Common myeloid progenitor, CD34-positive (primary cell): Measurements from ENCODE around the gene NCF4.
A peak's percentile ranks its signal among the peaks of the same experiment; 100 is the strongest.

Experiments used
- CTCF ChIA-PET: fragments of 350-600 bp; sonication (Branson Sonifier 250); formaldehyde crosslinking; loops from one replicate; lab custom pipeline; 2021; ENCODE audit warnings: antibody characterized with exemption; lab: Charles Lee
- POLR2A ChIA-PET: fragments of 350-600 bp; sonication (Branson Sonifier 250); formaldehyde crosslinking; loops from one replicate; lab custom pipeline; 2021; ENCODE audit warnings: antibody characterized with exemption; lab: Charles Lee
- DNase-seq, 3 donors: peaks; one replicate each; pipeline versions ENCODE4 v3.0.0 to v3.0.0-alpha.2; 2013
- H3K27ac ChIP-seq, 2 experiments: 1 replicate in 1 of 2; 2 replicates in 1 of 2; pipeline ENCODE4 v1.7.0; 2013; ENCODE audit warnings: inconsistent platforms in 2 of 2, low read length in 2 of 2, mild to moderate bottlenecking in 2 of 2, low read depth in 1 of 2, moderate library complexity in 1 of 2; ENCODE audit not compliant: severe bottlenecking in 2 of 2, insufficient read depth in 1 of 2, poor library complexity in 1 of 2
- H3K27me3 ChIP-seq, 5 experiments: replicated peaks in 2 of 5; 1 replicate in 3 of 5; 2 replicates in 2 of 5; pipeline versions ENCODE4 v1.6.1 to v1.7.0; 2013; ENCODE audit warnings: low read length in 4 of 5, mild to moderate bottlenecking in 2 of 5, moderate library complexity in 2 of 5, inconsistent platforms in 1 of 5; ENCODE audit not compliant: insufficient read depth in 5 of 5, control insufficient read depth in 4 of 5
- H3K36me3 ChIP-seq, 4 experiments: 1 replicate in 2 of 4; 2 replicates in 2 of 4; pipeline versions ENCODE4 v1.6.1 to v1.7.0; 2013; ENCODE audit warnings: low read length in 3 of 4, control low read depth in 1 of 4, mild to moderate bottlenecking in 1 of 4; ENCODE audit not compliant: control insufficient read depth in 4 of 4, insufficient read depth in 4 of 4
- H3K4me1 ChIP-seq, 4 experiments: 1 replicate in 3 of 4; 2 replicates in 1 of 4; pipeline versions ENCODE4 v1.6.1 to v1.7.1; 2013; ENCODE audit warnings: low read length in 3 of 4, mild to moderate bottlenecking in 3 of 4, control low read depth in 1 of 4, inconsistent platforms in 1 of 4, moderate library complexity in 1 of 4; ENCODE audit not compliant: control insufficient read depth in 4 of 4, insufficient read depth in 4 of 4; ENCODE audit errors: control extremely low read depth in 1 of 4
- H3K4me3 ChIP-seq, 7 experiments: 1 replicate in 4 of 7; 2 replicates in 3 of 7; pipeline versions ENCODE4 v1.5.1 to v1.7.0; 2013; ENCODE audit warnings: mild to moderate bottlenecking in 7 of 7, low read length in 6 of 7, moderate library complexity in 6 of 7, inconsistent platforms in 2 of 7, low read depth in 2 of 7, control low read depth in 1 of 7; ENCODE audit not compliant: insufficient read depth in 4 of 7, control insufficient read depth in 1 of 7; ENCODE audit errors: extremely low read depth in 1 of 7
- H3K9me3 ChIP-seq, 5 experiments: 1 replicate in 4 of 5; 2 replicates in 1 of 5; pipeline versions ENCODE4 v1.6.1 to v1.7.1; 2013; ENCODE audit warnings: low read length in 4 of 5, mild to moderate bottlenecking in 2 of 5, inconsistent platforms in 1 of 5, low read depth in 1 of 5, moderate library complexity in 1 of 5; ENCODE audit not compliant: control insufficient read depth in 4 of 5, insufficient read depth in 2 of 5; ENCODE audit errors: control extremely low read depth in 1 of 5
- WGBS: methylation state at CpG from one replicate; pipeline ENCODE4 v1.1.5; 2013; ENCODE audit not compliant: insufficient coverage; 5-methylcytosine and 5-hydroxymethylcytosine counted together

The NCF4 gene

GRCh38 chr22:36875741-36876140, 14.9 kb downstream of the NCF4 start:
- Histone ChIP-seq H3K4me3 (no peak overlapping the region), H3K36me3 (peaks cover 2 to 84% (median 36%) of the 10 kb centered on the region in 4 experiments), H3K27me3 (no peaks in the 10 kb centered on the region), H3K4me1 (peaks cover 0 to 17% (median 17%) of the 10 kb centered on the region in 4 experiments), H3K9me3 (peaks cover 0 to 8% (median 2%) of the 10 kb centered on the region in 5 experiments), H3K27ac (no peak overlapping the region)
- ChIA-PET POLR2A (no interaction called here), CTCF (interaction anchor here (1.4 kb wide), 1 partner anchor 22 kb away, joined by 3 read pairs; no protein-coding TSS in a partner anchor)
- no peak for DNase-seq
- 94% methylated on average over 3 of the region's 6 CpGs for whole genome bisulfite sequencing

- H3K4me1 ChIP-seq, result peaks cover 0 to 2% (median 1%) of the 10 kb centered on the region in 4 experiments
- peaks cover 2 to 25% (median 8%) of the 10 kb centered on the region in 5 experiments for H3K9me3 ChIP-seq
- H3K27me3 ChIP-seq, result no peaks in the 10 kb centered on the region
- no peak for DNase-seq
- no peak overlapping the region for H3K4me3 ChIP-seq
- 83% methylated on average over 5 of the region's 7 CpGs for WGBS
- POLR2A ChIA-PET, result no interaction called here
- H3K36me3 ChIP-seq, result peaks cover 0 to 44% (median 22%) of the 10 kb centered on the region in 4 experiments
- CTCF ChIA-PET, result interaction anchor here (1.2 to 2.1 kb wide), 2 partner anchors 27 to 75 kb away, joined by 3 to 5 read pairs; no protein-coding TSS in a partner anchor
- H3K27ac ChIP-seq, result no peak overlapping the region
Measured at GRCh38 chr22:36879775-36880174, 19.0 kb downstream of the NCF4 start.

DNA sequence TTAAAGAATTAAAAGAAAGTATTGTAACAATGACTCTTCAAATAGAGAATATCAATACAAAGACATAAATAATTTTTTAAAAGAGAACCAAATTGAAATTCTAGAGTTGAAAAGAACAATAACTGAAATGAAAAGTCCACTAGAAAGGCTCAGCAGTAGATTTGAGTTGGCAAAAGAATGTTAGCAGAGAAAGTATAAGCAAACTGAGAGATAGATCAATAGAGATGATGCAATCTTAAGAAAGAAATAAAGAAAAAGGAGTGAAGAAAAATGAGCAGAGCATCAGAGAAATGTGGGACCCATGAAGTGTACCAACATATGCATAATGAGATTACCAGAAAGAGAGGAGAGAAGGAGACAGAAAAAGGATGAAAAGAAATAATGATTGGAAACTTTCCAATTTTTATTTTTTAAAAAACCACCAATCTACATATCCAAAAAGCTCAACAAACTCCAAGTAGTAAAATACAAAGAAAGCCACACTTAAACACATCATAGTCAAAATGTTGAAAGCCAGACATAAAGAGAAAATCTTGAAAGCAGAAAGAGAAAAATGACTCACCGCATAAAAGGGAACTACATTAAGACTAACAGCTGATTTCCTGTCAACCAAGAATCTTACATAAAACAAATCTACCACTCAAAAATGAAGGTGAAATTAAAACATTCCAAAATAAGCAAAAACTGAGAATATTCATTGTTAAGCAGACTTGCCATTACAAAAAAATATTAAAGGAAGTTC, 20.9 kb downstream of the NCF4 start:
- H3K9me3 ChIP-seq, result peaks cover 2 to 25% (median 8%) of the 10 kb centered on the region in 5 experiments
- no peak overlapping the region for H3K27ac ChIP-seq
- ChIA-PET CTCF (interaction anchor here (2.0 kb wide), 1 partner anchor 10 kb away, joined by 9 read pairs; no protein-coding TSS in a partner anchor), POLR2A (no interaction called here)
- no CpG with 5 or more reads among the region's 1 CpG for WGBS
- H3K4me3 ChIP-seq, result no peak overlapping the region
- H3K4me1 ChIP-seq, result peaks cover 0 to 10% (median 3%) of the 10 kb centered on the region in 4 experiments
- H3K36me3 ChIP-seq, result peaks cover 0 to 26% (median 12%) of the 10 kb centered on the region in 4 experiments
- peak in 2 of 3 donors; percentile 71 to 82 for DNase-seq
- H3K27me3 ChIP-seq, result no peaks in the 10 kb centered on the region

DNA sequence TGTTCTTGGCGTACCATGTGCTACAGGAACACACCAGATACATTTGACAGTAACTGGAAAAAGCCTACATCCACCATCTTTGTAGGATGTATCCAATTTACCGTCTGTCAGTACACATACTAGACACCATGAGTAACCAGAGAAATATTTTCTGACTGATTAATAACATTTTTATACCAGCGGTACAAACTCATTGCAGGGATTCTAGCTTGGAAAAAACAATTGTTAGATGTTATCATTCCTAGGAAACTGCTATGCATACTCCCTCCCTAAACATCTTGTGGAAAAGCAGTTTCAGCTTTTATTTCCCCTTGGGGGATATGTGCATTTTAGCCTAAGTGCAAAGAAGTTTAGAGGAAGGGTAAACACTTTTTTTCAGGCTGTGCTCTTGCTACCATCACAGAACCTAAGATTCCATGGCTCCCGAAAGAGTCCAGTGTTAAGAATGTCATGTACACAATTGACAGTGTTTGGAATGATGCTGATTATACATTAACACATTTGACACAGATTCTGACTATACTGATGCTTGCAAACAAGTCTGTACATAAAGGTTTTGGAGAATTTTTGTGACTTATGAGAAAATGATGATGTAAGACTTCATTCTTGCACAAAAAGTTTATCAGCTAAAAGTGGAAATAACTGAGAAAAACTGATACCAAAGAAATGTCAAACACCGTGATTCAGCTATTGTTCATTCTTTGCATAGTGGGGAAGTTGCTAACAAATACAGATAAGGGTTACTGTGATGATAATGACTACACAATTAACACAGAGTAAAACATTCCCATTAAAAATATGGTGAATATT, 23.7 kb downstream of the NCF4 start:
- ChIA-PET CTCF (interaction anchor here (0.7 to 1.0 kb wide), 3 partner anchors 8 to 31 kb away, joined by 3 to 4 read pairs (median 3); no protein-coding TSS in a partner anchor), POLR2A (interaction anchor here (0.6 kb wide), 2 partner anchors 174 to 339 kb away, joined by 8 to 9 read pairs; no protein-coding TSS in a partner anchor)
- DNase-seq, result peak; percentile 50 to 82 (median 68)
- H3K36me3 ChIP-seq, result no peaks in the 10 kb centered on the region
- H3K27me3 ChIP-seq, result no peaks in the 10 kb centered on the region
- peaks cover 2 to 25% (median 8%) of the 10 kb centered on the region in 5 experiments for H3K9me3 ChIP-seq
- H3K4me1 ChIP-seq, result peaks cover 0 to 10% (median 3%) of the 10 kb centered on the region in 4 experiments
- 100% methylated on average over 1 of the region's 5 CpGs for WGBS
- no peak overlapping the region for H3K4me3 ChIP-seq
- peak overlapping the region in 1 of 2 experiments; percentile 62 for H3K27ac ChIP-seq

DNA sequence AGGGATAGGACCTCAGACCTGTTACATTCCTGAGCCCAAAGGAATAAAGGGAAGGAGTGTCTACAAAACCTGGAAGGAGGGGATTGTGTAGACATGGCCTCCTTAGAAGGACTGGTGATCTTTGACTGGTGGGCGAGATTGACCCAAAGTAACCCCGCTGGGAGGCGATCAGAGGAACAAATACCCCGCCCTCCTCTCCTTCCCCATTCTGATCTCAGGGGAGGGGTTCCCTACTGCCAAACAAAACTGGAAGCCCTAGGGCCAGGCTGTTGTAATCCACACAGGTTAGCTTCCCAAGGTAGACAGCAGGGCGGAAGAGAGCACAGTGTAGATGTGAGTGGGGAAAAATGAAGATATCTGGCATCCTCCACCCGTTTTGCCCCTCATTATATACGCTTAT, 24.7 kb downstream of the NCF4 start:
- Histone ChIP-seq H3K4me1 (peaks cover 0 to 10% (median 3%) of the 10 kb centered on the region in 4 experiments), H3K27me3 (no peaks in the 10 kb centered on the region), H3K4me3 (no peak overlapping the region), H3K36me3 (no peaks in the 10 kb centered on the region), H3K9me3 (peaks cover 2 to 20% (median 8%) of the 10 kb centered on the region in 5 experiments), H3K27ac (peak overlapping the region in 1 of 2 experiments; percentile 62)
- DNase-seq, result peak in 2 of 3 donors; percentile 46 to 59
- POLR2A ChIA-PET, result no interaction called here
- CTCF ChIA-PET, result interaction anchor here (1.9 kb wide), 1 partner anchor 30 kb away, joined by 6 read pairs; no protein-coding TSS in a partner anchor
- 72% methylated on average over 2 of the region's 7 CpGs for WGBS

DNA sequence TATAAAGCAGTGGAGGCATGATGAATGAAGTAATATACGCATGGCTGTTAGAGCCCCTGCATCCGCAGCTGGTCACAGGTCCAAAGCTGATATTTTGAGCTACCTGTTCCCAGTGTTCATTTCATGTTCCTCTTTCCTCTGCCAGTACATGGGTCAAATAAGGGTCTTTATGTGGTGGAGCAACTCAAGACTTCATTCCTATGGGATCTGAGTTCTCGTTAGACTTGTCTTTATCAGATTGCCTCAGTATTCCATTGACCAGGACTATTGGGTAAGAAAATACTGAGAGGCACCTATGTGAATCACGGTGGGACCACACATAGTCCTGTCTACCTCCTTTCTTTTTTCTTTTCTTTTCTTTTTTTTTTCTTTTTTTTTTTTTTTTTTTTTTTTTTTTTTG, 25.2 kb downstream of the NCF4 start:
- H3K9me3 ChIP-seq, result peaks cover 2 to 16% (median 8%) of the 10 kb centered on the region in 5 experiments
- ChIA-PET POLR2A (no interaction called here), CTCF (interaction anchor here (1.3 to 1.9 kb wide), 2 partner anchors 15 to 30 kb away, joined by 4 to 6 read pairs; no protein-coding TSS in a partner anchor)
- H3K27ac ChIP-seq, result no peak overlapping the region
- H3K4me3 ChIP-seq, result no peak overlapping the region
- H3K4me1 ChIP-seq, result peaks cover 0 to 10% (median 3%) of the 10 kb centered on the region in 4 experiments
- H3K27me3 ChIP-seq, result no peaks in the 10 kb centered on the region
- no peak for DNase-seq
- 100% methylated on average over 2 of the region's 4 CpGs for WGBS
- H3K36me3 ChIP-seq, result no peaks in the 10 kb centered on the region
